Upper lobe of left lung (tissue), 6 donors: Measurements from ENCODE around the gene CYFIP1. TPM values are rescaled to one million over a fixed set of nuclear protein-coding genes. Genes with fewer than 3 reads are reported as not detected.

ENCODE experiments used
- ATAC-seq, 2 donors: fragments of 200-7000 bp; cut with Tn5 transposase; one replicate each; pipeline ENCODE4 v1.9.1; 2022; ENCODE audit warnings: mild to moderate bottlenecking in 2 of 2, moderate library complexity in 2 of 2; ENCODE audit not compliant: low FRiP score in 2 of 2
- DNase-seq, 2 donors: peaks; one replicate each; pipeline ENCODE4 v3.0.0-alpha.2; 2019 to 2020
- H3K27ac ChIP-seq, 4 donors: fragments of 200-600 bp; sonication (generic); one replicate each; pipeline ENCODE4 v1.5.1; 2016 to 2019
- H3K27me3 ChIP-seq, 4 donors: fragments of 200-600 bp; sonication (generic); one replicate each; pipeline ENCODE4 v1.5.1; 2017 to 2019
- H3K36me3 ChIP-seq, 4 donors: fragments of 200-600 bp; sonication (generic); one replicate each; pipeline ENCODE4 v1.5.1; 2016 to 2019
- H3K4me1 ChIP-seq, 4 donors: fragments of 200-600 bp; sonication (generic); one replicate each; pipeline ENCODE4 v1.5.1; 2018 to 2019
- H3K4me3 ChIP-seq, 4 donors: fragments of 200-600 bp; sonication (generic); one replicate each; pipeline ENCODE4 v1.5.1; 2017 to 2019; ENCODE audit warnings: mild to moderate bottlenecking in 2 of 4, moderate library complexity in 1 of 4
- H3K9me3 ChIP-seq, 4 donors: fragments of 200-600 bp; sonication (generic); one replicate each; pipeline ENCODE4 v1.5.1; 2018 to 2019
- EP300 ChIP-seq, 4 donors: sonication (generic); formaldehyde crosslinking; IDR thresholded peaks; one replicate each; pipeline ENCODE4 v1.5.1; 2017; ENCODE audit warnings: antibody characterized with exemption in 4 of 4, control low read depth in 2 of 4
- POLR2A ChIP-seq, 4 donors: fragments of 450-650 bp; IDR thresholded peaks; one replicate each; pipeline ENCODE4 v1.5.1; 2016 to 2017; ENCODE audit warnings: antibody characterized with exemption in 4 of 4, mild to moderate bottlenecking in 2 of 4
- POLR2AphosphoS5 ChIP-seq, 2 donors: sonication (generic); formaldehyde crosslinking; IDR thresholded peaks; one replicate each; pipeline ENCODE4 v1.5.1; 2017; ENCODE audit warnings: antibody characterized with exemption in 2 of 2
- WGBS, 2 donors: methylation state at CpG; one replicate each; pipeline ENCODE4 v1.1.5; 2017 to 2018; 5-methylcytosine and 5-hydroxymethylcytosine counted together
- total RNA-seq, 6 donors: library from RNA; depleted of rRNA in 4 of 6; stranded (reverse); fragments of >200 nt in 4 of 6; gene quantifications; one replicate each; pipeline versions ENCODE4 v1.1.0 to v1.2.1, GENCODE V29; 2016 to 2021
- TF ChIP-seq, protein P1 (sequence below), 6 experiments: fragments of 450-650 bp in 4 of 6; fragments of 200-600 bp in 2 of 6; sonication (generic) in 2 of 6; IDR thresholded peaks; one replicate each; pipeline ENCODE4 v1.5.1; 2016 to 2019; ENCODE audit warnings: antibody characterized with exemption in 6 of 6
- donor health status: DM: no; HTN: no; CAD: no; lungs with moderate emphysema.
- donor health status: DM: no; HTN: yes; CAD: no; lungs with severe emphysema.

CYFIP1 gene
- total RNA-seq, 6 donors from 2014 or later: 100 to 171 (median 136) TPM

DNA sequence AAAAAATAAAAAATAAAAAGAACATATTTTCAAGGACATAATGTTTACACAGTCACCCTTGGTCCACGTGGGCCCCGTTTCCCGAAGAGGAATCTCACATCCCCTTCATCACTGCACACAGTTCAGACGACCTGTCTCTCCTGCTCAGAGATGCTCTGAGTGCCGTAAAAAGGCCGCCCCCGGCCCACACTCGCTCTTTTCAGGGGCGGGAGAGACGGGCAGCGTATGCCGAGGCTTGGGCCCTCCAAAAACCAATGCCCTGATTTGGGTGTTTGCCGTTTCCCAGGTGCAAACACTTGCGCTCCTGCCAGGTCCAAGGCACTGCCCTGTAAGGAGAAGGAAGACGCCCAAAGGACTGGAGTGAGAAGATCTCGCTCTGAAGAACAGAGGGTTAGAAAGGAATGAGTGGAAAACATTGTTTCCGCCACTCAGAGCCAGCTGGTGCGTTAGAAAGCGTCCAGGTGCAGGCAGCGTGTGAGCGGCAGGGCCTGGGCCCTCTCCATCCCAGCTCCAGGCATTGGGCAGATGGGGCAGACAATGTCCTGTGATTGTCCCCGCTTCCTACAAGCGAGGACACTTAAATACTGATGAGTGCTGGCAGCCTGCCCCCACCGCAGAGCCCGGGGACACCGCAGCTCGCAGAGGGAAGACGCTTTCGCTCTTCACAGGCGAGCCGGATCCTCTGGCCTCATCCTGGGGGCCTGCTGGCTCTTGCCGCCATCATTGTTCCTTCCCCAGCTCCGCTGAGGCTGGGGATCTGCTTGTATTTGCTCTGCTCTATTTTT lies 88.5 kb downstream of the CYFIP1 start:
- no peaks in the 10 kb centered on the region for H3K4me1 ChIP-seq
- no peaks in the 10 kb centered on the region for H3K27me3 ChIP-seq
- no peak overlapping the region for H3K4me3 ChIP-seq
- H3K36me3 ChIP-seq: peaks cover 4 to 82% (median 46%) of the 10 kb centered on the region in 4 donors
- no peak for DNase-seq
- H3K9me3 ChIP-seq: no peaks in the 10 kb centered on the region
- TF ChIP-seq POLR2A (IDR thresholded peaks at IDR 0.05) (no peak), EP300 (IDR thresholded peaks at IDR 0.05) (no peak), POLR2AphosphoS5 (IDR thresholded peaks at IDR 0.05) (no peak)
- TF ChIP-seq, protein P1, sequence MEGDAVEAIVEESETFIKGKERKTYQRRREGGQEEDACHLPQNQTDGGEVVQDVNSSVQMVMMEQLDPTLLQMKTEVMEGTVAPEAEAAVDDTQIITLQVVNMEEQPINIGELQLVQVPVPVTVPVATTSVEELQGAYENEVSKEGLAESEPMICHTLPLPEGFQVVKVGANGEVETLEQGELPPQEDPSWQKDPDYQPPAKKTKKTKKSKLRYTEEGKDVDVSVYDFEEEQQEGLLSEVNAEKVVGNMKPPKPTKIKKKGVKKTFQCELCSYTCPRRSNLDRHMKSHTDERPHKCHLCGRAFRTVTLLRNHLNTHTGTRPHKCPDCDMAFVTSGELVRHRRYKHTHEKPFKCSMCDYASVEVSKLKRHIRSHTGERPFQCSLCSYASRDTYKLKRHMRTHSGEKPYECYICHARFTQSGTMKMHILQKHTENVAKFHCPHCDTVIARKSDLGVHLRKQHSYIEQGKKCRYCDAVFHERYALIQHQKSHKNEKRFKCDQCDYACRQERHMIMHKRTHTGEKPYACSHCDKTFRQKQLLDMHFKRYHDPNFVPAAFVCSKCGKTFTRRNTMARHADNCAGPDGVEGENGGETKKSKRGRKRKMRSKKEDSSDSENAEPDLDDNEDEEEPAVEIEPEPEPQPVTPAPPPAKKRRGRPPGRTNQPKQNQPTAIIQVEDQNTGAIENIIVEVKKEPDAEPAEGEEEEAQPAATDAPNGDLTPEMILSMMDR (IDR thresholded peaks at IDR 0.05): no peak
- ATAC-seq: no peak
- WGBS, 2 donors: 92% methylated on average over 32 to 33 of the region's 33 CpGs
- no peak overlapping the region for H3K27ac ChIP-seq

DNA sequence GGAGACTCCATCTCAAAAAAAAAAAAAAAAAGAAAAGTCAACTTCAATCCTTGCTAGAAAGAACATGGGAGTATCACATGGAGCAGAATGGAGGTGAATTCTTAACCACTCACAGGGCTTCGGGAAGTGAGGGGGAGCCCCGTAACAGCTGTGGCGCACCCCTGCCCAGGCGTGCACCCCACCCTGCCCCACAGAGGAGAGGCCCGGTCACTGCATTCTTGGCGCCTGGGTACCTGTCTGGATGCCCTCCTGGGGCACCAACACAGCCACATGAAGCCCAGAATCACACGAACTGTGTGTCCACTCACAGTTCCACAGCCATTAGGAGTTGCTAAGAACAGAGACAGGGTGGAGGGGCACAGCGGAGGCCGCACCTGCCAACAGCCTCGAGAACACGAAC lies 89.9 kb downstream of the CYFIP1 start:
- H3K27ac ChIP-seq: no peak overlapping the region
- H3K4me3 ChIP-seq: no peak overlapping the region
- no peaks in the 10 kb centered on the region for H3K27me3 ChIP-seq
- 91 to 97% methylated on average over 10 to 11 of the region's 11 CpGs for WGBS, 2 donors
- peaks cover 4 to 71% (median 40%) of the 10 kb centered on the region in 4 donors for H3K36me3 ChIP-seq
- DNase-seq (no peak), ATAC-seq (peak in 1 of 2 donors; percentile 30)
- TF ChIP-seq POLR2AphosphoS5 (IDR thresholded peaks at IDR 0.05) (no peak), POLR2A (IDR thresholded peaks at IDR 0.05) (no peak), EP300 (IDR thresholded peaks at IDR 0.05) (no peak)
- TF ChIP-seq, protein P1 (IDR thresholded peaks at IDR 0.05): no peak
- no peaks in the 10 kb centered on the region for H3K4me1 ChIP-seq
- H3K9me3 ChIP-seq: no peaks in the 10 kb centered on the region

DNA sequence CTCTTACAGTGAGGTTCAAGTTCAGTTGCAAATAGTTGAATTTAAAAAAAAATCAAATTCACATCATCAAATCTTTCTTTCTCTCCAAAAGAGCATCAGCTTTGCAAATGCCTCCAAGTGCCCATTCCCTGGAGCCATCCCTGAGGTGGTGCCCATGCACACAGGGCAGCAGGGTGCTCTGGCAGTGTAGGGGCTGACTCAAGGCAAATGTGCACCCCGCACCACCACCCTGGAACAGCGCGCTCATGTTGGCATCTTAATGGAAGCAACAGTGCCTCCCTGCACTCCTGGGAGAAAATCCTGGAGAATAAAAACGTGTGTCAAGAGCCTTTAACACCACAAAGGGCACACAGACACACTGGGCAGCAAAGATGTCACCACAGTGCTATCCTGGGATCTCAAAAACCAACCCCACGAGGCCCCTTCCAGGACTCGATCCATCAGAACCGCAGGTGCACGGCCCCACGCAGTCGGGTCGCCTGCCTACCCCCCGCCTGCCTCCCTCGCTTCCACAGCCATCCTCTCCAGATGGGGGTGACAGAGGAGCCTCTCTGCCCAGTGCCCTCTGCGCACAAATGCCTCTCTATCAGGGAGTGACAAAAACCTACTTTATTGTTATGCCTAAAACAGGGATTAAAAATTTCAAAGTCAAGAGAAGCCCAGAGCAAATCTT lies 90.9 kb downstream of the CYFIP1 start:
- ATAC-seq (no peak), DNase-seq (no peak)
- Histone ChIP-seq H3K36me3 (peaks cover 4 to 71% (median 40%) of the 10 kb centered on the region in 4 donors), H3K27me3 (no peaks in the 10 kb centered on the region), H3K9me3 (no peaks in the 10 kb centered on the region), H3K4me1 (no peaks in the 10 kb centered on the region), H3K4me3 (no peak overlapping the region), H3K27ac (no peak overlapping the region)
- TF ChIP-seq POLR2AphosphoS5 (IDR thresholded peaks at IDR 0.05) (no peak), POLR2A (IDR thresholded peaks at IDR 0.05) (no peak), EP300 (IDR thresholded peaks at IDR 0.05) (no peak)
- TF ChIP-seq, protein P1 (IDR thresholded peaks at IDR 0.05): no peak
- 91% methylated on average over 14 of the region's 14 CpGs for WGBS, 2 donors

DNA sequence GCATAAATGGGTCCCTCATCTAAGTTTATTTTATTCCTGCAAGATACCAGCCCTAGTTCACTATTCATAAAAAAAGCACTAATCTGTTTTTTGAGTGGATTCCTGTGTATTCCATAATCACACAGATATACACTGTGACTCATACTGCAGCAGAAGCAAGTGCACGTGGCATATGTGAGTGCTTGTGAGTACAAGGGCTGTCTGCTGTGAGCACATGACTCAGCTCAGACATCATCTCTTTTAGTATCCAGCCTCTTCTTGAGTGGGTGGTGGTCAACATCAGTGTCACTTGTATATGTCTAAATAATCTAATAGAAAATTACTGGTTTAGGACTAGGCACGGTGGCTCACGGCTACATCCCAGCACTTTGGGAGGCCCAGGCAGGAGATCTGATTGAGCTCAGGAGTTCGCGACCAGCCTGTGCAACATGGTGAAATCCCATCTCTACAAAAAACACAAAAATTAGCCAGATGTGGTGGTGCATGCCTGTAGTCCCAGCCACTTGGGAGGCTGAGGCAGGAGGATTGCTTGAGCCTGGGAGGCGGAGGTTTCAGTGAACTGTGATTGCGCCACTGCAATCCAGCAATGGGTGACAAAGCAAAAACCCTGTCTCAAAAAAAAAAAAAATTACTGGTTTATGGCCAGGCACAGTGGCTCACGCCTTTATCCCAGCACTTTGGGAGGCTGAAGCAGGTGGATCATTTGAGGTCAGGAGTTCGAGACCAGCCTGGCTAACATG lies 91.9 kb downstream of the CYFIP1 start:
- no peaks in the 10 kb centered on the region for H3K9me3 ChIP-seq
- no peaks in the 10 kb centered on the region for H3K27me3 ChIP-seq
- no peak overlapping the region for H3K4me3 ChIP-seq
- H3K36me3 ChIP-seq: peaks cover 4 to 62% (median 35%) of the 10 kb centered on the region in 4 donors
- WGBS, 2 donors: 90 to 95% methylated on average over 9 of the region's 9 CpGs
- H3K4me1 ChIP-seq: no peaks in the 10 kb centered on the region
- H3K27ac ChIP-seq: no peak overlapping the region
- peak in 1 of 2 donors; percentile 86 for ATAC-seq
- TF ChIP-seq POLR2A (IDR thresholded peaks at IDR 0.05): no peak
- TF ChIP-seq, protein P1 (IDR thresholded peaks at IDR 0.05): no peak
- no peak for TF ChIP-seq EP300 (IDR thresholded peaks at IDR 0.05)
- TF ChIP-seq POLR2AphosphoS5 (IDR thresholded peaks at IDR 0.05): no peak
- DNase-seq: no peak
